HuH-7 (cell line): ENCODE results near the gene ZFP1.

ENCODE experiments used
- DNase-seq: peaks from one replicate; pipeline ENCODE4 v3.0.0; 2011; ENCODE audit warnings: low spot score

ZFP1 gene

DNA sequence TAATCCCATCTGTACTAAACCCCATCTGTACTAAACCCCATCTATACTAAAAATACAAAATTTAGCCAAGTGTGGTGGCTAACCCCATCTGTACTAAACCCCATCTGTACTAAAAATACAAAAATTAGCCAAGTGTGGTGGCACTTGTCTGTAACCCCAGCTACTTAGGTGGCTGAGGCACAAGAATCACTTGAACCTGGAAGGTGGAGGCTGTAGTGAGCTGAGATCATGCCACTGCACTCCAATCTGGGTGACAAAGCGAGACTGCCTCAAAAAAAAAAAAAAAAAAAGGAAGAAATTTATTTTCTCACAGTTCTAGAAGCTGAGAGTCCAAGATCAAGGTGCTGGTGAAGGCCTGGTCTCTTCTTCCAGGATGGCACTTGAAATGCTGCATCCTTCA is 12.1 kb downstream of the ZFP1 start:
- no peak for DNase-seq

DNA sequence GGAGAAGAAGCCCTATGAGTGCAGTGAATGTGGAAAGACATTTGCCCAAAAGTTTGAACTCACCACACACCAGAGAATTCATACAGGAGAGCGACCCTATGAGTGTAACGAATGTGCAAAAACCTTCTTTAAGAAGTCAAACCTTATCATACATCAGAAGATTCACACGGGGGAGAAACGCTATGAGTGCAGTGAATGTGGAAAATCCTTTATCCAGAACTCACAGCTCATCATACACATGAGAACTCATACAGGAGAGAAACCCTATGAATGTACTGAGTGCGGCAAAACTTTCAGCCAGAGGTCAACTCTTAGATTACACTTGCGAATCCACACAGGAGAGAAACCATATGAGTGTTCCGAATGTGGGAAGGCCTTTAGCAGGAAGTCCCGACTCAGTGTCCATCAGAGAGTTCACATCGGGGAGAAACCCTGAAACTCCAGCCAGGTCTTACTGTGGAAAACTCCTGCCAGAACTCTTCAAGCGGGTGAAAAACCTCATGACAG is 21.6 kb downstream of the ZFP1 start:
- DNase-seq = no peak

DNA sequence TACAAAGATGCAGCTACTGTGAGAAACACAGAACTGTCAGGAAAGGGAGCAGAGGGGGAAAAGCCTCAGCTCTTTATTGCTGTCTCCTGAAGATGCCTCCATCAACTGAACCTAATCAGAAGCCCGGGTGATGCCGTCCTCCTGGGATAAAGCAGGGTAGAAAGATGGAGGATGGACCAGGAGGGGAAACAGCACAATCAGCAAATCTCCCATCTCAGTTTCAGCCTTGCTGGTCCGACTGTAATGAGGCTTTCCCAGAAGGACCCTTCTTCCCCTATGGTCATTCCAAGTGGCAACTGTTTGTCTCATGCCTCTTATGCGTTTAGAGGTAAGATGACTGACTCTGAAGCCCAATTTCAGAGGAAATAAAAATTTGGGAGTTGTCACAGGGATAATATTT is 24.3 kb downstream of the ZFP1 start:
- no peak for DNase-seq

DNA sequence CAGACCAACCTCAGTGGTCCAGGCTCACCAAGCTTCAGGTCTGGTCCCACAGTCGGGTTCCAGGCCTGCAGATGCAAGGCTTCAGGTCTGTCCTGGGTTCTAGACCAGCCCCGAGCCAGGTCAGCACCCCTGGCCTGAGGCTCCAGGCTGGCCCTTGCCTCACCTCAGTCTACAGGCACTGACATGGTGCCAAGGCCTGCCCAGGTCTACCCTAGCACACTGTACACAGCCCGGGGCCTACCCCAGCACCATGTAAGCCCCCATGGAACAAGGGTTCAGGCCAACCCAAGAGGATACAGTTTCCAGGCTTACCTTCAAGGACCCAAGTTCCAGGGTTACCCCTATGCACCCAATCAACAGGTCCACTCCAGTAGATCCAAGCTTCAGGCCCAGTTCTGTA is 26.8 kb downstream of the ZFP1 start:
- DNase-seq = no peak

DNA sequence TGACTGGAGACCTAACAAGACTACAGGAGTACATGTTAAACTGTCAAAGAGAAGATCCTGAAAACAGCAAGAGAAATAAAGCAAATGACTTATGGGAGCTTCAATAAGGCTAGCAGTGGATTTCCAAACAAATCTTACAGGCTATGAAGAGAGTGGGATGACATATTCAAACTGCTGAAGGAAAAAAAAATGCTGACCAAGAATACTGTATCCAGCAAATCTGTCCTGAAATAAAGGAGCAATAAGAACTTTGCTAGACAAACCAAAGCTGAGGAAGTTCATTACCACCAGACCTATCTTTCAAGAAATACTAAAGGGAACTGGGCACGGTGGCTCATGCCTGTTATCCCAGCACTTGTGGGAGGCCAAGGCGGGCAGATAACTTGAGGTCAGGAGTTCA is 28.6 kb downstream of the ZFP1 start:
- no peak for DNase-seq

DNA sequence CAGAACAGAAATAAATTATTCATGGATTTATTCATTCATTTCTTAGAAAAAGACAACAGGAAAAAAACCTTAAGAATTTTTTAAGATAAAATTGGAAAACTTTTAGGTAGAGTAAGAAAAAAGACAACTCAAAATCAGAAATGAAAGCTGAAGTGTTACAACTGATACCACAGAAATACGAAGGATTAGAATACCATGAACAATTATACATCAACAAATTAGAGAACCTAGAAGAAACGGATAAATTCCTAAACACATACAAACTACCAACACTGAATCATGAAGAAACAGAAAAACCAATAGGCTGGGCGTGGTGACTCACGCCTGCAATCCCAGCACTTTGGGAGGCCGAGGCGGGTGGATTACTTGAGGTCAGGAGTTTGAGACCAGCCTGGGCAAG is 30.9 kb downstream of the ZFP1 start:
- no peak for DNase-seq

DNA sequence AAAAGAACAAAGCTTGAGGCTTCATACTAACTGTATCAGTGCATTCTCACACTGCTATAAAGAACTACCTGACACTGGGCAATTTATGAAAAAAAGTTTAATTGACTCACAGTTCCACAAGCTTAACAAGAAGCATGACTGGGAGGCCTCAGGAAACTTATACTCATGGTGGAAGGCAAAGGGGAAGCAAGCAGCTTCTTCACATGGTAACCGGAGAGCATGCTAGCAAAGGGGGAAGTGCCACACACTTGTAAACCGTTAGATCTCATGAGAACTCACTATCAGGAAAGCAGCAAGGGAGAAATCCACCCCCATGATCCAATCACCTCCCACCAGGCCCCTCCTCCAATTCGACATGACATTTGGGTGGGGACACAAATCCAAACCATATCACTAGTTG is 33.3 kb downstream of the ZFP1 start:
- DNase-seq = no peak

DNA sequence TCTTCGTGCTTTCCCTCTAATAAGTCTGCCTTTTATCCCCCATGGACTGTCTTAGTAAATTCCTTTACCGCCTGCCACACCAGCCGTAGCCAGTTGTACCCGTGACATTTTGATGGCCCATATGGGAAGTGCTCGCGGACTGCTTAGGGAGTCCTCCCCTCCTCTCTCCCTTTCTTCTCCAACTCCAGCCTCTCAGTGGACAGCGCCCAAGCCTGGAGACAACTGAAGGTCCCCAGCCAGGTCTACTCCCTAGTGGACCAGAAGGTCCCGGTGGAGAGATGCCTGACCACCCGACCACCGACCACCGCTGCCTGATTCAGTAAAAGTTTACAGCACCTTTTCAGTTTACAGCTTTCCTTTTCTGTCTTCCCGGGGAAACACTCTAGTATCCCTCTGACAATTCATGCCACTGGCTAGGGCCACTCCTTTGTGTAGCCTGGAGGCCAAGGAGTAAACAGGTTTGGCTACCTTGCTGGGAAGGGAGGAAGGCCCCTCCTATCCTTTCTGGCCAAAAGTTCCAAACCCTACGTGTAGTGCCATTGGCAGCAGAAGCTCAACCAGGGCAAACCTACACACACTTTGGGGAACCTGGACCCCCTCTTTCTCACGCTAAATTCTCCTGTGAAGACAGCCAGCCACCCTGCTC is 40.6 kb downstream of the ZFP1 start:
- DNase-seq = no peak

DNA sequence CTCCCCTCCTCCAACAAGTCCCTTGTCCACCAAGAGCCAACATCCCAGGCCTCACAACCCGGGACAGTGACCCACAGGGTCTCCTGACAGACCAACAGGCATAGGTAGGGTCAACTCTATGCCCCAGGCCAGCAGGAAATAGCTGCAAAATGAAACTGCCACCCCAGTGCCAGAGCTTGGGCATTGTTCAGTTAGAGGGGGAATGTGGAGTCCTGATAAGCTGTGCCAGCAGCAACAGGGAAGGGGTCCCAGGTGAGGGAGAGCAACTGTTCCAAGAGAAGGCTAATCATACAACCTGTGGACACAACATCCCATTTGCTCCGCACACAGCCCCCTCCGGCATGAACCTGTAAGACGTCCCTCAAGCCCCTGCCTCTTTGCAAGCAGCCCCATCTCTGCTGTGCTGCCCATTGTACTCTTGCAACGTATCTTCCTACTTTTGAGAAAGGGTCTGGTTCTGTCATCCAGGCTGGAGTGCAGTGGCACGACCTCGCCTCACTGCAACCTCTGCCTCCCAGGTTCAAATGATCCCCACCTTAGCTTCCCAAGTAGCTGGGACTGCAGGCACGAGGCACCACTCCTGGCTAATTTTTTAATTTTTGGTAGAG is 41.4 kb downstream of the ZFP1 start:
- no peak for DNase-seq

DNA sequence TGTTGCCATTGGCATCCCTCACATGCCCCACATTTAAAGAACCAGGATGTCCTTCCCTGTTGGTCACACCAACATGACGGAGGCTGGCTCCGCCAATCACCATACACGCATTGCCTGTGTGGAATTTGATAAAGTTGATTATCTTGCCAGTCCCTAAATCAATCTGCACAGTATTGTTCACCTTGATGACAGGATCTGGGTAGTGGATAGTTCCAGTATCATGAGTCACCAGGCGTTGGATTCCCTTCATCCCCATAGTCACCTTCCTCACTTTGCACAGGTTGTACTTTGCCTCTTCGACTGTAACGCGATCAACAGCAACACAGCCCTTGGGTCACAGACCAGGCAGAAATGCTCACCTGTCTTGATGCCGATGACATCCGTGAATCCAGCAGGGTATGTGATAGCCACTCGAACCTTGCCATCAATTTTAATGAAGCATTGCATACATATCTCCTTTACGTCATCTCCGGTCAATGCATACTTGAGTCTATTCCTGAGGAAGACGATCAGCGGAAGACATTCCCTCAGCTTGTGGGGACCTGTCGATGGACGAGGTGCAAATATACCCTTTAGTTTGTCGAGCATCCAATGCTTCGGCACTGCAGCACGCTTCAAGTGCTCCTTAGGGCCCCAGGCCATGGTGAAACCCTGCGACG is 44.4 kb downstream of the ZFP1 start:
- no peak for DNase-seq

DNA sequence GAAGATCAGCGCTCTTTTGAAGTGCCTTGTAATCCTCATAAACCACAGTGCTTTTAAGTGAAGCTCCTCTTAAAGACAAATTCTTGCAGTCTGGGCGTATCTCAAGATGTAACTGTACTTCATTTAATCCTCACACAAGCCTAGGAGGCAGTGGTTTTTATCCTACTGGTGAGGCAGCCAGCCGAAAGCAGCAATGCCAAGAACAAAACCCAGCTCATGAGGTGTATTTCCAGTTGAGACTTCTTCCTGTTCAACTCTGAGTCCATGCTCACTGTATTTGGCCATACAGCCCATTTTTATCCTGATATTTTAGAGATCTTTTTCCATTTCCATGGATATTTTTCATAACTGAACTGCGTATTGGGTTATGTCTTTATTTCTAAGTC is 44.9 kb downstream of the ZFP1 start:
- DNase-seq = no peak

DNA sequence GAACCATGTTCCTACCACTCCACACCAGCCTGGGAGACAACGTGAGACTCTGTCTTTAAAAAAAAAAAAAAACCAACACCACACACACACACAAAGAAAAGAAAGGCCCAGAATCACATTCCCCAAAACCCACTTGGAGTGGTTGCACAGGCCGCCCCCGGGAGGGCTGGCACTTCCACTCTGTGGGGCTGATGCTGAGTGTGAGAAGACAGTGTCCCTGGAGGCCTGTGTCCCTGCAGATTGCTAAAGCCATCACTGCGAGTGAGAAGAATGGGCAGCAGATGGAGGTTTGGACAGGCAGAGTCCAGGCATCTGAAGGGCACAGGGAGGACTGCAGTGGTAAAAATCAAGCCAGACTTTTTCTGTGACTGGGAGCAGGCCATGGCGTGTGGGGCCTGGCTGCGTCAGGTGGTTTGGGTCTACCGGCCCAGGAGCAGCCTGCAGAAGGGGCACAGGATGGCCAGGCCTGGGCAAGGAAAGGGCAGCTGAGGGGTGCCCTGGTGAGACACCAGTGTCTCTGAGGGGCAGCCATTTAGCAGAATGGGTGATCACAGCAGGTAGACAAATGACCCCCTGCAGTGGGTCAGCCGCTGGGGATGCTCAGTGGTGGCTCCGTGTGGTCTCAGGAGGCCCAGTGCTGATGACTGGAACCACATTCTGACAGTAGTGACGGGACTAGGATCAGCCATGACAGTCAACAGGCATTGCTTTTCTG is 45.6 kb downstream of the ZFP1 start:
- DNase-seq = no peak

DNA sequence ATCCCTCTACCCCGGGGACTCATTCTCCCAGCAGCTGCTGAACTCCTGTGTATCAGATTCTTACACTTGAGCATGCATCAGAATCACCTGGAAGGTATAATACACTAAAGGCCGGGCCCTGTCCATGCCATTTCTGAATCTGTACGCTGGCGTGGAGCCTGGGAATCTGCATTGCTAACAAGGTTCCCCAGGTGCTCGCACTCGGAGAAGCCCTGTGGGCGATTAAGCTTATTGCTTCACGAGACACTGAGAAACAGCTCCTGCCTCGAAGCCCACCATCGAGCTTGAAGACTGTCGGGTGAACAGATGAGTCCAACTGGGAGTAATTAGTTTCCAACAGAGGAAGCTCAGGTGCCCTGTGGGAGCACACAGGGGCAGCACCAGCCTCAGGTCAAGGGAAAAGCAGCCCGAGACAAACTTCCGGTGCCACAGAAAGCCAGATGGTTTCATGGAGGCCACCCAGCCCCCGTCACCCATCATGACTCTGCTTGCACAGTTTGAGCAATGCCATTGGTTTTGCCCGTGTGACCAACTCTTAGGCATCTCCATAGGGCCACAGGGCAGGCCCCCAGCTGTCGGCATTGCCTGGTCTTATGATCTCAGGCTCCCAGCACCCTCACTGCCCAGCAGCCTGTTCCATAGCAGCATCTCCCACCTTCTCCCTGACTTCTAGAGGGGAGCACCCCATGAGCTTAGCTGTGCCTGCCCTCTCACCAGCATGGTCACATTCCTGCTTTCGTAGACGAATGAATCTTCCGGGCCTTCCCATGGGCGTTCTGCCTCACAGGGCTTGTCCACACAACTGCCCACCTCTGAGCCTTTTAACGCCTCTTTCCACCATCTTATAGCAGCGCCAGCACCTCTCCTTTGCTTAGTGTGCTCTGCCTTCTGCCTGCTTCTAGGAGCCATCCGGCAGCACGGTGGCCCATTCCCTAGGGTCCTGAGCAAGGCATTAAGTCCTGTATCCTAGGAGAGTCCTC is 47.8 kb downstream of the ZFP1 start:
- DNase-seq = no peak

DNA sequence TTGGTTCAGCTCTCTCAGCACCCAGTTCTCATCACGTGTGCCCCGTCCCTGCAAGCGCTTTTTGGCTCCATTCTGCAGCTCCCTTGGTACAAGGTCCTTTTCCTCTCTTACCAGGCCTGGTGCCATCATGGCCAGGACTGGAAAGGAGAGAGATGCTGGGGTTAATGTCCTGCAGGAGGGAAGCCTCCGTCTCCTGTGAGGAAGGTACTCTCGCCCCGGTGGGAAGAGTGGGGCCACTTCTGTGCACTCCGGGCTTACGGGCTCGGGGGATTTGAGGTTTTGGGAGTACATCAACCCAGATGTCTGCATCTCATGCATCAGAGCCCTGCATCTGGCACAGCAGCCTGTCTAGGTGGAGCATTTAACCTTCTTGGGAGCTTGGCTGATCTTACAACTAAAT is 48.5 kb downstream of the ZFP1 start:
- no peak for DNase-seq

DNA sequence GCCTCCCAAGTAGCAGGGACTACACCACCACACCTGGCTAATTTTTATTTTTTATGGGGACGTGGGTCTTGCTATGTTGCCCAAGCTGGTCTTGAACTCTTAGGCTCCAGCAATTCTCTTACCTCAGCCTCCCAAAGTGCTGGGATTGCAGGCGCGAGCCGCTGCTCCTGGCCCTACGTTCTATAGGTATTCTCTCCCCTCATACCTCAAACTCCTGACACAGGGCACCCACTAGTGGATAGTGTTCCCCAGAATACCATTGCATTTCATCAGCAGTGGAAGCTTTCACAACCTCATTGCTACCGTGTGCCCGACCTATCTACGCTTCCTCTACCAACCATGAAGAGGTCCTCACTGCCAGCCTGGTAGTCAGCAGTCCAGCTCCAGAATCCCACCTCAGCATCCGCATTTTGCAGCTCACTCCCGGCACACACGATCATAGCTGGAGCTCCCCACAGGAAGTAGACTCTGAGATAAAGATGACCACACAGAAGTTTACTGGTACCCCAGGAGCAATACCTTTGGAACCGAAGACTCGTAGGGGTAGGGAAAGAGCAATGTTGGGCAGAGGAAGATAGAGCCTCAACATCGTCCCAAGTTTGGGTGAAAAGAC is 49.3 kb downstream of the ZFP1 start:
- DNase-seq = no peak

DNA sequence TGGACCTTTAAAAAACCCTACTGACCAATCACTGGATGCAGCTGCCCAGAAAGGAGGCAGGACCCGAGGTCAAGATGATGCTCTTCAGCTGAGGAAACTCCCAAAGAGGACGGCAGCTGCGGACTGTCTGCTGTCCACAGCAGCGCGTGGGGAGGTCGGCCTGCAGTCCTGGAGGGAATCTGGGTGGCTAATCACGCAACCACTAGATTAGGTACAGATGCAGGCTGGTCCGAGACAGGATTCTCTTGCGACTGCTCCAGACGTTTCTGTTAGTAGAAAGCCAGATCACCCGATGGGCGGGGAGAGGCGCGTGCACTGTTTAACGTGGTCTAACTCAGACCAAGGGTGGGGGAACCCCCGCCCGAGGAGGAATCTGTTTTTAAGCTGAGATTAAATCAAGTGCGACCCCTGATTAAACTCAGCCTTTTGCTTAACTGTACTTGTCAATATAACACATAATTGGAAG is 49.8 kb downstream of the ZFP1 start:
- no peak for DNase-seq

DNA sequence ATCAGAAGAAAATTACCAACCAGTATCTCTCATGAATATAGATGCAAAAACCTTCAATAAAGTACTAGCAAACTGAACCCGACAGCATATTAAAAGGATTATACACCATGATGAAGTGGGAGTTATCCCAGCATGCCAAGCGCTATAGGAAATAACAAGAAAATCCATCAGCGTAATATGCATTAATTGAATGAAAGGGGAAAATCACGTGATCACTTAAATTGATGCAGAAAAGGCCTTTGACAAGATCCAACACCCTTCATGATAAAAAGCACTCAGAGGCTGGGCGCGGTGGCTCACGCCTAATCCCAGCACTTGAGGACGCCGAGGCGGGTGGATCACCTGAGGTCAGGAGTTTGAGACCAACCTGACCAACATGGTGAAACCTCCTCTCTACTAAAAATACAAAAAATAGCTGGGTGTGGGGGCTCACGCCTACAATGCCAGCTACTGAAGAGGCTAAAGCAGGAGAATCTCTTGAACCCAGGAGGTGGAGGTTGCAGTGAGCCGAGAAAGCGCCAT is 53.8 kb downstream of the ZFP1 start:
- DNase-seq = no peak

DNA sequence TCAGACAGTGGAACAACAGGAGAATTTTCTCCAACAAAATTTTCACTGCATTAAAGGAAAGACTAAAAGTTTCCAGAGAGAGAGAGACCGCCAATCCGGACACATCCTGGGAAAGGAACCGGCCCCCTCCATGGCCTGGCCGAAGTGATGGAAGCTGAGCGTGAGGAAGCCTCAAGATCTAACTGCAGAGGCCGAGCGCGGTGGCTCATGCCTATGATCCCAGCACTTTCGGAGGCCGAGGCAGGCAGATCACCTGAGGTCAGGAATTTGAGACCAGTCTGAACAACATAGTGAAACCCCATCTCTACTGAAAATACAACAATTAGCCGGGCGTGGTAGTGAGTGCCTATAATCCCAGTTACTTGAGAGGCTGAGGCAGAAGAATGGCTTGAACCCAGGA is 54.8 kb downstream of the ZFP1 start:
- no peak for DNase-seq

DNA sequence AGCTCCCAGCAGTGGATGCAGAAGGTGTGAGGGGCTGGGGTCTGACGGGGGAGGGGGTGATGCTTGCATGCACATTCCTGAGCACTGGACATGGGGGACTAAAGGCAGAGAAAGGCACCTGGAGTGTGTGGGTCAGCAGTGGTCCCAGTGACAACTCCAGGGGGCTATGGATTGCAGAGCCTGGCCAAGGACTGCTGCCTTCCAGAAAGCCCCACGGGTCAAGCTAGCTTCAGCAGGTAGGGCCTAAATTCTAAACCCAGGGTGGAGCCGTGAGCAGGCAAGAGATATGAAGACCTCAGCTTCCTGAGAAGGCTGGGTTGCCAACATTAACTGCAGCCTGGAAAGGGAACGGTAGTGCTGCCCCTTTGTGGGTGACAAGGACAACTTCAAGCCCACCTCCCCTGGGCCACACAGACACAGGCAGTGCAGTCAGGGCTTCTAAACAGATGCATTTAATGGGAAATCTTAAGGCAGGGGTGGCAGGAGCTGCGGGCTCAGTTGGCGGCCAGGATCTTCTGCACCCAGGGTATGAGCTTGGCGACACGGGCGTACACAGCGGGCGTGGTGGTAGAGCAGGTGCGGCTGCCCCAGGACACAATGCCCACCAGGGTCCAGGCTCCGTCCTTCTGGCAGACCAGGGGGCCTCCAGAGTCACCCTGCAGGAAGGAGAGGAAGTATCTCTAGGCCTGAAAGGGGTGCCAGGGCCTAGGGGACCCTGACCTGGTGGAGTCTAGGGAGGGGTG is 55.5 kb downstream of the ZFP1 start:
- no peak for DNase-seq

DNA sequence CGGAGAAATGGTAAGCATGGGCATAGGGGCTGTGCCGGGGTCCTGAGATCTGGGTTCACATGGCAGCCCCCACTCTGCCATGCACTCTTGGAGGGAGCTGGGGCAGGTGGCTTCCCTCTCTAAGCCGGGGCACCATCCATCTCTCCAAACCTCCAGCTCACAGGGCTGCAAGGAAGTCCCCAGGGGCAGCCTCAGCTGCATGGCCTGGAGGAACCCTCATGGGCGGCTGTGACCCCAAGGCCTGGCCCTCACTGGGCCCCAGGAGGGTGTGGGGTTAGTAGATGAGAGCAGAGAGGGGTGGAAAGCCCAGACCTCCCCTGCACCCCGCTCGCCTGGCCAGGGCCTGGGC is 56.1 kb downstream of the ZFP1 start:
- DNase-seq = no peak
